Stomach (tissue), 4 donors: ENCODE data around the gene GAS6.

Experiments
- EP300 ChIP-seq: sonication (generic); formaldehyde crosslinking; IDR thresholded peaks from one replicate; pipeline ENCODE4 v1.6.1; 2017; ENCODE audit warnings: antibody characterized with exemption
- POLR2A ChIP-seq, 4 donors: fragments of 450-650 bp; IDR thresholded peaks; one replicate each; pipeline ENCODE4 v1.6.1; 2016; ENCODE audit warnings: antibody characterized with exemption in 4 of 4, control low read depth in 2 of 4, mild to moderate bottlenecking in 1 of 4, moderate library complexity in 1 of 4
- POLR2AphosphoS5 ChIP-seq, 3 donors: sonication (generic); formaldehyde crosslinking; IDR thresholded peaks; one replicate each; pipeline ENCODE4 v1.6.1; 2016; ENCODE audit warnings: antibody characterized with exemption in 3 of 3
- TF ChIP-seq, protein P1 (sequence below), 7 experiments: fragments of 450-650 bp in 4 of 7; fragments of 200-600 bp in 3 of 7; sonication (generic) in 3 of 7; IDR thresholded peaks; one replicate each; pipeline ENCODE4 v1.5.1; 2016 to 2019; ENCODE audit warnings: antibody characterized with exemption in 7 of 7, control low read depth in 2 of 7, mild to moderate bottlenecking in 1 of 7

DNA sequence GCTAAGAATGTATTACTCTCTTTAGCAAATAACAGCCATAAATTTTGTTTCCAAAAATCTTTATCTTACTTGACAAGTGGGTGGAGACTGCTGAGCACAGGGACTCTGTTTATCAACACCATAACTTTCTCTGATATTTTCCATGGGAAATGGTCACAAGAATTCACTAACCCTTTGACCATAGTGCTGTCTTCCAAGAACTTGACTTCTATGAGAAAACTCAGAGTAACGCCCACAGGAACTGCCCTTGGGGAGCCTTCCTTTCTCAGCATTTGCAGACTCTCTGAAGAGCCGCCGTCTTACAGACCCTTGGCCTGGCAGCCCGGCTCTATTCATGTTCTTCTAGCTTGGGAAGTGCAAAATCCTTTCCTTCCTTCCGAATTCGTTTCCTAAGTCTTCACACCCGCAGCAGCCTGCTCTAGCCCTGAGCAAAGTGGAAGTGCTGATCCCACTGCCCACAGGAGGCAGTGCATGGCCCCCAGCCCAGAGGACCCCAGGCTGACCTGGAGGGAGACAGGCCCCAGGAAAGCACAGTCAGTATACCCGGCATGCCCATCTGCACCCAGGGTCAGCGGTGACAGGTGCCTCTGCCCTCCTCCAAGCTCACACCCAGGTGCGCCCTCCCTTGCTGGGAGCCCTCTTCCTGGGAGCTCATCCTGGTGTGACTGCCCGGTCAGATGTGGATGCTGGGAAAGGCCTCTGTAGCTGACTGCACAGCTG, 10.2 kb downstream of the GAS6 start:
- TF ChIP-seq EP300 (no peak), POLR2A (IDR thresholded peaks at IDR 0.05) (no peak), POLR2AphosphoS5 (IDR thresholded peaks at IDR 0.05) (no peak)
- TF ChIP-seq, protein P1, sequence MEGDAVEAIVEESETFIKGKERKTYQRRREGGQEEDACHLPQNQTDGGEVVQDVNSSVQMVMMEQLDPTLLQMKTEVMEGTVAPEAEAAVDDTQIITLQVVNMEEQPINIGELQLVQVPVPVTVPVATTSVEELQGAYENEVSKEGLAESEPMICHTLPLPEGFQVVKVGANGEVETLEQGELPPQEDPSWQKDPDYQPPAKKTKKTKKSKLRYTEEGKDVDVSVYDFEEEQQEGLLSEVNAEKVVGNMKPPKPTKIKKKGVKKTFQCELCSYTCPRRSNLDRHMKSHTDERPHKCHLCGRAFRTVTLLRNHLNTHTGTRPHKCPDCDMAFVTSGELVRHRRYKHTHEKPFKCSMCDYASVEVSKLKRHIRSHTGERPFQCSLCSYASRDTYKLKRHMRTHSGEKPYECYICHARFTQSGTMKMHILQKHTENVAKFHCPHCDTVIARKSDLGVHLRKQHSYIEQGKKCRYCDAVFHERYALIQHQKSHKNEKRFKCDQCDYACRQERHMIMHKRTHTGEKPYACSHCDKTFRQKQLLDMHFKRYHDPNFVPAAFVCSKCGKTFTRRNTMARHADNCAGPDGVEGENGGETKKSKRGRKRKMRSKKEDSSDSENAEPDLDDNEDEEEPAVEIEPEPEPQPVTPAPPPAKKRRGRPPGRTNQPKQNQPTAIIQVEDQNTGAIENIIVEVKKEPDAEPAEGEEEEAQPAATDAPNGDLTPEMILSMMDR (IDR thresholded peaks at IDR 0.05) = no peak
